Measurements from ENCODE around the gene HDAC4. TPM values are rescaled to one million over a fixed set of nuclear protein-coding genes. Genes with fewer than 3 reads are reported as not detected.
A peak's percentile ranks its signal among the peaks of the same experiment; 100 is the strongest.

HDAC4 gene
- total RNA-seq, 2 donors from 2014 or later: 9.3 to 139 TPM

DNA sequence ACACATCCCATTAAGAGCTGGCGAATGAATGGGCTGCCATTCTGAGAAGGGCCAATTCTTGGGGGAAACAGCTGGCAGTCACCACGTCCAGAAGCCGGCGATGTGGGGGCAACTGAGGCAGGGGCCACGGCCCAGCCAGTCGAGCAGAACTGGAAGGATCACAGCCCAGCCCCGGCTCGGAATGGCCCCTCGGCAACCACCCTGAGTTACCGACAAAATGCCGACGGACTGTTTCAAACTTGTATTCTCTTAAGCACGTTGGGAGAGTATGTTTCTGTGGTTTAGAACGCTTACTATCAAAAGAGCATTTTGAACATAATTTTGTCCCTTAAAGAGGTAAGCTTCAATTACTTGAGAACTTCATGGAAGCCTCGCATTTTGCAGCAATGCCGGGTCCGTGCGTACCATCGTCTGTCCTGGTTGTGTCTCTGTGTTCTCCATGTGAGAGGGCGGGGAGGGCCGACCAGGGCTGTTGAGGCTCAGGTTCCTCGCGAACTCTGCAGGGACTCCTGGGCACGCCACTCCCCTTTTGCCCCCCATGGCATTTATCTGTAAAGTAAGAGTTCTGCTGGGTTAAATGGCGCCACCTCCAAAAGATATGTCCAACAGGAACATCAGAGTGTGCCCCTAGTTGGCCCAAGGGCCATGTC, 397.1 kb downstream of the HDAC4 start:
- Histone ChIP-seq H3K36me3 (replicated peaks in 1 of 2; ENCODE audit: insufficient read depth in 1 of 2, low read depth in 2 of 2) (no peaks in the 10 kb centered on the region), H3K4me1 (no peaks in the 10 kb centered on the region), H3K9me3 (no peaks in the 10 kb centered on the region), H3K27ac (no peak overlapping the region), H3K4me3 (no peak overlapping the region), H3K27me3 (no peaks in the 10 kb centered on the region)
- DNase-seq: no peak
- 79% methylated on average over 24 to 25 of the region's 25 CpGs for WGBS, 2 donors
- ATAC-seq: no peak
- intact Hi-C loops (cut with DNase I): no loop called here
- TF ChIP-seq CTCF (IDR thresholded peaks at IDR 0.05) (no peak), POLR2A (IDR thresholded peaks at IDR 0.05) (no peak)

DNA sequence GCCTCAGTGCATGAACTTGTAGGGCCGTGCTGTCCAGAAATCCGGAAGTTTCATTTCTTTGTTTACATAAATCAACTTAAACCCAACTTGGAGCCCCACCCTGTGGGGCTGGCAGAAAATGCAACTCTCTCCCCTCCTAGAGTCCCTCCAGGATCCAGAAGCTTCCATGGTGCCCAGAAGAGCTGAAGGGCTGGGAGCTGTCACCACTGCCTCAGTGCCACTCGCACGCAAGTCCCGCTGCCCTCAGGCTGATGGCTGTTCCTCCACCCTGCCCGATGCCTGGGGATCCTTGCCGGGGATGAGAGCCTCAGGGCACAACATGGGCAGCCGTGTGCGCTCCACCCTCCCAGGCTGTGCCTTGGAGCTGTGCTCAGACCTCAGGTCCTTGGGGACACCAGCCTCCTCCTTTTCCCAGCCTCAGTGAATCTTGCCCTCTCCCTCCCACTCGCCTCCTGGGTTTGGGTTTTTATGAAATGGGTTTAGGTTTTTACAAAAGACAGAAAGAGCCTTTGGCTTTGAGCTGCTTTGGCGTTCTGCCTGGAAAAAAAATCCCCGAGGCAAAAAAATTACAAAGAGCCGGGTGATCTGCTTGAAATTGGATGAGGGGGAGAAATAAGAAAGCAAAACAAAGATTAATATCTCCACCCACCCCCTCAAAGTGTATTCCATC, 397.7 kb downstream of the HDAC4 start:
- H3K27ac ChIP-seq: no peak overlapping the region
- 66 to 67% methylated on average over 12 to 13 of the region's 13 CpGs for WGBS, 2 donors
- intact Hi-C loops (cut with DNase I): no loop called here
- no peaks in the 10 kb centered on the region for H3K36me3 ChIP-seq (replicated peaks in 1 of 2; ENCODE audit: insufficient read depth in 1 of 2, low read depth in 2 of 2)
- DNase-seq (peak in 1 of 4 donors; percentile 22), ATAC-seq (peak; percentile 45)
- no peaks in the 10 kb centered on the region for H3K4me1 ChIP-seq
- TF ChIP-seq POLR2A (IDR thresholded peaks at IDR 0.05) (no peak), CTCF (IDR thresholded peaks at IDR 0.05) (no peak)
- no peaks in the 10 kb centered on the region for H3K9me3 ChIP-seq
- no peaks in the 10 kb centered on the region for H3K27me3 ChIP-seq
- no peak overlapping the region for H3K4me3 ChIP-seq

DNA sequence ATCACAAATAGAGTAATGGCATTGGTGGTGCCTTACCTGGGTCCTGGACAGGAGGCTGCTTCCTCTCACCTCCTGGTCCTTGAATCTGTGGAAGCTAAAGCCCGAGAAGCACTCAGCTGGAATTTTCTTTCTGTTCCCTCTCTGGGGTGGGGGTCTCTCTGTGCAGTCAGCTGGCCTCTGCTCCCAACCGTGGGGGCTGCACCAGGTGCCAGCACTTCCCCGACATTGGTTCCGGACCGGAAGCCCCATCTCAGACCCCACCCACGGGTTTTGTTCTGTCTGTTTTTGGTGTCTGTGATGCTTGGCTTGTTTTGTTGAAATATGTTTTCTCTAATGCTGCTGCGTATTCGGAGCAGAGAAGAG, 398.2 kb downstream of the HDAC4 start:
- WGBS, 2 donors: 65% methylated on average over 8 of the region's 8 CpGs
- TF ChIP-seq CTCF (IDR thresholded peaks at IDR 0.05) (no peak), POLR2A (IDR thresholded peaks at IDR 0.05) (no peak)
- H3K27me3 ChIP-seq: no peaks in the 10 kb centered on the region
- H3K27ac ChIP-seq: no peak overlapping the region
- DNase-seq (no peak), ATAC-seq (no peak)
- no peaks in the 10 kb centered on the region for H3K4me1 ChIP-seq
- intact Hi-C loops (cut with DNase I): no loop called here
- no peaks in the 10 kb centered on the region for H3K9me3 ChIP-seq
- H3K36me3 ChIP-seq (replicated peaks in 1 of 2; ENCODE audit: insufficient read depth in 1 of 2, low read depth in 2 of 2): no peaks in the 10 kb centered on the region
- no peak overlapping the region for H3K4me3 ChIP-seq

DNA sequence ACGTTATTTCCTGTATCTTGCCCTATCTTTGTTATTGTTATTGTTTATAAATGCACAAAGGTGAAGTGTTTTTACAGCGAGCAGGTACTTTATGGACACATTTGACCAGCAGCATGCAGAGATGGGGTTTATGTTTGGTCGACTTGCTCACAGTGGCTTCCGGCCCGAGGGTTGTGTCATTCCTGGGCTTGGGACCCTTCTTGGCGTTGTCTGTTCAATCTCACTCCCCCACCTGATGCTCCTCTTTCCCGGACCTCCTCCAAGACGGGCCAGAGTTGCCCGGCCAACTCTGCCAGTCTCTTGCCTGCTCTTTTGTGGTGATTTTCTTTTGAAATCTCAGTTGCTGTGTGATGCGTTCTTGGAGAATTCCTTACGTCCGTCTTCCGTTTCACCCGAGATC, 399.0 kb downstream of the HDAC4 start:
- intact Hi-C loops (cut with DNase I): no loop called here
- Histone ChIP-seq H3K36me3 (replicated peaks in 1 of 2; ENCODE audit: insufficient read depth in 1 of 2, low read depth in 2 of 2) (no peaks in the 10 kb centered on the region), H3K4me3 (no peak overlapping the region), H3K9me3 (no peaks in the 10 kb centered on the region), H3K27me3 (no peaks in the 10 kb centered on the region), H3K4me1 (no peaks in the 10 kb centered on the region), H3K27ac (no peak overlapping the region)
- no peak for DNase-seq
- WGBS, 2 donors: 76 to 88% methylated on average over 14 of the region's 14 CpGs
- ATAC-seq: no peak
- no peak for TF ChIP-seq CTCF (IDR thresholded peaks at IDR 0.05)
- TF ChIP-seq POLR2A (IDR thresholded peaks at IDR 0.05): no peak
